Fibroblast of the aortic adventitia (primary cell): ENCODE measurements around the gene CCDC137. TPM values are rescaled to one million over a fixed set of nuclear protein-coding genes. Genes with fewer than 3 reads are reported as not detected.

Experiments used
- DNase-seq: peaks from one replicate; pipeline ENCODE4 v3.0.0-alpha.2; 2010; ENCODE audit warnings: low read depth
- H3K4me3 ChIP-seq: 2 replicates; pipeline ENCODE4 v1.5.1; 2011; ENCODE audit warnings: low read depth, mild to moderate bottlenecking, control low read depth, low read length, moderate library complexity
- total RNA-seq: library from RNA; depleted of rRNA; stranded (reverse); fragments of >200 nt; gene quantifications from 2 replicates; pipeline ENCODE4 v1.2.3, GENCODE V29; 2012; ENCODE audit warnings: low replicate concordance
- TF ChIP-seq, protein P1 (sequence below): IDR thresholded peaks from 2 replicates; pipeline ENCODE4 v1.5.1; 2011; ENCODE audit warnings: mild to moderate bottlenecking, low read length, control low read depth, inconsistent platforms; ENCODE audit not compliant: insufficient read depth

The CCDC137 gene
- total RNA-seq, 1 donor: 7.0 TPM

DNA sequence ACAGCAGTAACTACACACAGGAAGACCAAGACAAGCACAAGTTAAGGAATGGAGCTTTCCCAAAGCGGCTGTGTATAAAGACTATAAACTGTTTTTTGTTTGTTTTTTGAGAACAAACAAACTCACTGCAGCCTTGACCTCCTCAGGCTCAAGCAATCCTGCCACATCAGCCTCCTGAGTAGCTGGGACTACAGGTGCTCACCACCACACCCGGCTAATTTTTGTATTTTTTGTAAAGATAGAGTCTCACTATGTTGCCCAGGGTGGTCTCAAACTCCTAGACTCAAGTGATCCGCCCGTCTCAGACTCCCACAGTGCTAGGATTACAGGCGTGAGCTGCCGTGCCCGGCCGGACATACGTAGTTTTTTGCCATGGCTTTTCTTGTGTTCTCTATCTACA, 6.1 kb upstream of the CCDC137 start:
- TF ChIP-seq, protein P1, sequence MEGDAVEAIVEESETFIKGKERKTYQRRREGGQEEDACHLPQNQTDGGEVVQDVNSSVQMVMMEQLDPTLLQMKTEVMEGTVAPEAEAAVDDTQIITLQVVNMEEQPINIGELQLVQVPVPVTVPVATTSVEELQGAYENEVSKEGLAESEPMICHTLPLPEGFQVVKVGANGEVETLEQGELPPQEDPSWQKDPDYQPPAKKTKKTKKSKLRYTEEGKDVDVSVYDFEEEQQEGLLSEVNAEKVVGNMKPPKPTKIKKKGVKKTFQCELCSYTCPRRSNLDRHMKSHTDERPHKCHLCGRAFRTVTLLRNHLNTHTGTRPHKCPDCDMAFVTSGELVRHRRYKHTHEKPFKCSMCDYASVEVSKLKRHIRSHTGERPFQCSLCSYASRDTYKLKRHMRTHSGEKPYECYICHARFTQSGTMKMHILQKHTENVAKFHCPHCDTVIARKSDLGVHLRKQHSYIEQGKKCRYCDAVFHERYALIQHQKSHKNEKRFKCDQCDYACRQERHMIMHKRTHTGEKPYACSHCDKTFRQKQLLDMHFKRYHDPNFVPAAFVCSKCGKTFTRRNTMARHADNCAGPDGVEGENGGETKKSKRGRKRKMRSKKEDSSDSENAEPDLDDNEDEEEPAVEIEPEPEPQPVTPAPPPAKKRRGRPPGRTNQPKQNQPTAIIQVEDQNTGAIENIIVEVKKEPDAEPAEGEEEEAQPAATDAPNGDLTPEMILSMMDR: no peak
- no peak overlapping the region for H3K4me3 ChIP-seq
- no peak for DNase-seq

DNA sequence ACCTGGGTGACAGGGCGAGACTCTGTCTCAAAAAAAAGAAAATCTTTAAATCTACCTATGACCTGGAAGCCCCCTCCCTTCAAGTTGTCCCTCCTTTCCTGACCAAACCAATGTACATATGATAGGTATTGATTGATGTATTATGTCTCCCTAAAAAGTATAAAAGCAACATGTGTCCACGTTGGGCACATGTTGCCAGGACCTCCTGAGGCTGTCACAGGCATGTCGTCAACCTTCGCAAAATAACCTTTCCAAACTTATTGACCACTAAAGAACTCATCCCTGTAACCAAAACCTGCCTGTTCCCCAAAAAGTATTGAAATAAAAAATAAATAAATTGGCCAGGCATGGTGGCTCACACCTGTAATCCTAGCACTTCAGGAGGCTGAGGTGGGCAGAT, 4.5 kb upstream of the CCDC137 start:
- TF ChIP-seq, protein P1: no peak
- no peak for DNase-seq
- no peak overlapping the region for H3K4me3 ChIP-seq

DNA sequence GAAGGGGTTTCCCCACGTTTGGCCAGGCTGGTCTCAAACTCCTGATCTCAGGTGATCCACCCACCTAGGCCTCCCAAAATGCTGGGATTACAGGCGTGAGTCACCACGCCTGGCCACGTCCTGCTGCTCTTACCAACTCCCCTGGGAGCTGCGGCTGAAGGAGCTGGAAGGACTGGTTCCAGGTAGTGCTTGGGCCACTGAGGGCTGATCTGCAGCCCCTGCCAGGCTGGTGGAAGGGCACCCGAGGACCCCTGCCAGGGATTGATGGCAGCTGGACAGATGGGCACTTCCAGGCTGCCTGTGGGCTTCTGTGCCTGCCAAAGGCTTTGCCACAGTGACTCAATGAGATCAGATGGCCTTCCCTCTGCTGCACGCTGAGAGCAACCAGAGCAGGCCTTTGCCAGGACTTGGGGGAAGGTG, 2.5 kb upstream of the CCDC137 start:
- H3K4me3 ChIP-seq: no peak overlapping the region
- no peak for DNase-seq
- TF ChIP-seq, protein P1: no peak

DNA sequence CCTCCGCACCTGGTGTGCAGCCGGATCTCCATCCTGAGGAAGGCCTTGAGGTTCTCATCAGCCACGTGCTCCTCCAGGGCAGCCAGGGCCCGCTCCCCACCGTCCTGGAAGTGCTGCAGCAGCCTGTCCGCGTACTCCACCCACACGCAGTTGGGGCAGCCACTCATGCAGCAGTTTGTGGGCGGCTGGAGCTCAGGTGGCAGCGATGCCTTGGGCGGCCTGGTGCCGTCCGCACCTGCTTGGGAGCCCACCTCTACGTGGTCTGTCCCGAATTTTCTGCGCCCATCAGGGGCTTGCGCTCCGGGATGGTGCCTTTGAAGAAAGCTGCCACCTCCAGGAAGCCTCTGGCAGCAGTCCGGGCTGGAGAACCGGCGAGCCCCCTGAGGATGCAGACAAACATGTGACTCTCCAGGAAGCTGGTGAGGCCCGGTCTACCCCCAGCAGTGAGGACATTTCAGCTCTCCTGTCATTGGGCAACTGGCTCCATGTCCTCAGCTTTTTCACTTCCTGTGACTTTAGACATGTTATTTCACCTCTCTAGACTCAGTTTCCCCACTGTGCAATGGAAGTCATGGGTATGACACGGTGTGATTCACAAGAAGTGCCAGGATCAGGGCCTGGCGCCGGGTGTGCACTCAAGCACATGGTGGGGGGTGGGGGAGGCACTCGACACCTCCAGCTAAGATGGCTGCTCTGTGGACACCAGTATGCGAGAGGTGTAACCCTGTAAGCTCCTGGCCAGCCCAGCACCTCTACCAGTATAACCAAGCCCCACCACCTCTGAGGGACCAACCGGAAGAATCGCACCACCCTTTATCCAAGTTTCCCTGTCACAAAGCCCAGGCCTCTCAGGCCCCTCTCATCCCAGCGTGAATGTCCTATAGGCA, 1.1 kb upstream of the CCDC137 start:
- TF ChIP-seq, protein P1: no peak
- DNase-seq: peak; percentile 18
- peak overlapping the region; percentile 90 for H3K4me3 ChIP-seq

DNA sequence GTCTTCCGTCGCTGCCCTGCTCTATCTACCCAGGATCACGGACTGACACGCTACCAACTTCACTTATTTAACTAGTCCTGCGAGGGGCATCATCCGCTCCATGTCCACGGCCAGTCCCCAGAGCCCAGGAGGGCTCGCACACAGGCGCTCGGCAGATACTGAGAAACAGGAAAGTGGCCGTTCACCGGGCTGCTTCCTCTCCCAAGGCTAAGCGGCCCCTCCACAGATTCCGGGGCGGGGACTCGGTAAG, 520 bp upstream of the CCDC137 start:
- TF ChIP-seq, protein P1: no peak
- no peak for DNase-seq
- peak overlapping the region; percentile 90 for H3K4me3 ChIP-seq

DNA sequence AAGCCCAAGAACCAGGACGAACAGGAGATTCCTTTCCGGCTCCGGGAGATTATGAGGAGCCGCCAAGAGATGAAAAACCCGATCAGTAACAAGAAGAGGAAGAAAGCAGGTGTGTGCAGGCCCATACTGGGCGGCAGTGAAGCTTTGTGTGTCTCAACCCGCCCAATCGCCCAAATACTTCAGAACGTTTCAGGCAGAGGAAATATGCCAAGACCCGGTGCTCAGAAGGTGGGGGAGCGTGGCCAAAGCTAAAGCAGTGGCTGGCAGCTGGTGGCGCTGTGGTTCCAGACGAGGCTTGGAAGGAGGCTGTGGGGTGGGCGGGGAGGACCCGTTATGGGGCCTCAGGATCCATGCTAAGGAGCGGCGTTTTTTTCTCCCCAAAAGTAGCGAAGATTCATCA, 1.2 kb downstream of the CCDC137 start:
- no peak for DNase-seq
- TF ChIP-seq, protein P1: no peak
- H3K4me3 ChIP-seq: peak overlapping the region; percentile 35

DNA sequence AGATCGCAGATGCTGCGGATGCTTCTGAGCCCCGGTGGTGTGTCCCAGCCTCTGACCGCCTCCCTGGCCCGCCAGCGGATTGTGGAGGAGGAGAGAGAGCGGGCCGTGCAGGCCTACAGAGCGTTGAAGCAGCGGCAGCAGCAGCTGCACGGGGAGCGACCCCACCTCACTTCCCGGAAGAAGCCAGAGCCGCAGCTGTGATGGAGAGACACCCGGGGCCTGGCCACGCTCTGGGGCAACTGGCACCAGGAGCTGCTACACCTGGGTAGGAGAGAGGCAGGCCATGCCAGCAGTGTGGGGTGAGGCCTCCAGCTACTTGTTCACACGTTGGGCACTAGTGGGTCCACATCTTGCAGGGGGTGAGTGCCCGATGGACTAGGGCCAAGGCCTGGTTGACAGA, 6.0 kb downstream of the CCDC137 start:
- no peak overlapping the region for H3K4me3 ChIP-seq
- TF ChIP-seq, protein P1: no peak
- DNase-seq: no peak
